ENCODE data around the gene ANGPTL4.
"Not testable (repeated sequence)": the region's sequence is repeated elsewhere in the genome, so short reads cannot be mapped to it uniquely, and the experiment has no call there.

The ANGPTL4 gene

DNA sequence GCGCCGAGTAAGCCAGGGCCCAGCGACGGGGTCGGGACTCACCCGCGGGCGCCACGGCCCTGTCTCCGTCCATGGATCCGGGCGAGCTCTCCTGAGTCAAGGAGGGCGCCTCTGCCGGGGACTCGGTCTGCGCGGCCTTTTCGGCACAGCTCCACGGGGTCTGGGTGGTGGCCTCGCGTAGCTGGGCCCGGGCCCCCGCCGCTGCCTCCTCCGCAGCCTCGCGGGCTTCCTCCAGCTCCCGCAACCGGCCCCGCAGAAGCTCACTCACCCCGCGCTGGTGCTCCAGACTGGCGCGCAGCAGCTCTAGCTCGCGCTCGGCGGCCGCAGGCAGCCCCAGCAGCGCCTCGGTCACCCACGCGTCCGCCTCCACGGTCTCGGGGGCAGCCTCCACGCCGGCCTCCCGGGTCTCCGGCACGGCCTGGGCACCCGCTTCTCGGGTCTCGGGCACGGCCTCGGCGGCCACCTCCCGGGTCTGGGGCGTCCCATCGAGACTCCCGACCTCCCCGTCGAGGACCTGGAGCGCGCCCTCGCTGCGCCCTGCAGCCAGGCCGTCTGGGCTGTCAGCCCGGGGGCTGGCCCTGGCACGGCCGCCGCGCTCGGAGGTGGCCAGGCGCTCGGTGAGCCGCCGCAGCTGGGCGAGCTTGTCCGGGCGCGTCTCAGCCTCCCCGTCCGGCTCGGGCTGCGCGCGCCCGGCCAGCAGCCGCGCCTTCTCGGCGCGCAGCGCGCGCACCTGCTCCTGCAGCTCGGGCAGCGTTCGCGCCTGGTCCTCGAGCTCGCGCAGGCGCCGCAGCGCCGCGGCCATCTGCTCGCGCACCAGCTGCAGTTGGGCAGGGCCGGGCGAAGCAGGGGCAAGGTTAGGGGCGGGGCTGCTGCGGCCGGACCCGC is 29.3 kb upstream of the ANGPTL4 start:
- no peak for DNase-seq (ENCODE audit: low read depth in 2 of 2)

DNA sequence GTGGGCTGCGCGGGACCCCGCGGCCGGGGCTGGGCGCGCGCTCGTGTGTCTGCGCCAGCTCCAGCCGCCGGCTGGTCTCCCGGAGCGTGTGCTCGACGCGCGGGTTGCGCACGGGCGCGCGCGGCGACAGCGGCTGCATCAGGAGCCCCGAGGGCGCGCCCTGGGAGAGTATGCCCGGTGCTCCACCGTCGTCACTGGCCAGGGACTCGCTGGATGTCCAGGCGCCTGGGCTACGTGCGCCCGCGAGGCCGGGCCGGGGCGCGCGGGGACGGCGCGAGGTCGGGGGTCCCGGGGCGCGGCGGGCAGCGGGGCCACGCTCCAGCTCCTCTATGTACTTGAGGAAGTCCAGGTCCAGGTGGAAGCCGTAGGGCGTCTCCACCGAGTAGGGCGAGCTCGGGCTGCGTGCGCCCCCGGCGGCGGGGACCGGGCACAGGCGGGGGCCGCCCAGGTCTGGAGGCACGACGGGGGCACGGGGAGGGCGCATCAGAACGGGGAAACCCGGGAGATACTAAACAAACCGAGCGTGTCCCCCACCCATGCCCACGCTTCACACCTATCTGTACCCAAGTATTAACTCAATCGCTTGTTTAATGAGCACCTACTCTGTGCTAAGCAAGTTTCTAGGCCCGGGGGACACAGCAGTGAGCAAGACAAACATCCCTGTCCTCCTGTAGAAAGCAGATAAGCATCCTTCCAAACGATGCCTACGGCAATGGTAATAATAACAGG is 28.4 kb upstream of the ANGPTL4 start:
- DNase-seq (ENCODE audit: low read depth in 2 of 2), result peak in 1 of 2 donors; percentile 37

DNA sequence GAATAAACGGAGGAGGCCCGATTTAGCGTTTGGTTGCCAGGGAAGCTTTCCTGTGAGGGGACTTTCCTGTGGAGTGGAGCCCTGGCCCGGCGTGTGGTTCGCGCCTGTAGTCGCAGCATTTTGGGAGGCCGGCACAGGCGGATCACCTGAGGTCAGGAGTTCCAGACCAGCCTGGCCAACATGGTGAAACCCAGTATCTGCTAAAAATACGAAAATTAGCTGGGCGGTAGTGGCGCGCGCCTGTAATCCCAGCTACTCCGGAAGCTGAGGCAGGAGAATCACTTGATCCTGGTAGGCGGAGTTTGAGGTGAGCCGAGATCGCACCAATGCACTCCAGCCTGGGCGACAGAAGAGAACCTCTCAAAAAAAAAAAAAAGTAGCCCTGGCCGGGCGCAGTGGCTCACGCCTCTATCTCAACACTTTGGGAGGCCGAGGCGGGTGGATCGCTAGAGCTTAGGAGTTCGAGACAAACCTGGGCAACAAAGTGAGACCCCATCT is 27.8 kb upstream of the ANGPTL4 start:
- no peak for DNase-seq (ENCODE audit: low read depth in 2 of 2)

GRCh38 chr19:8336660-8337059 is 27.3 kb upstream of the ANGPTL4 start:
- DNase-seq (ENCODE audit: low read depth in 2 of 2), result no peak

DNA sequence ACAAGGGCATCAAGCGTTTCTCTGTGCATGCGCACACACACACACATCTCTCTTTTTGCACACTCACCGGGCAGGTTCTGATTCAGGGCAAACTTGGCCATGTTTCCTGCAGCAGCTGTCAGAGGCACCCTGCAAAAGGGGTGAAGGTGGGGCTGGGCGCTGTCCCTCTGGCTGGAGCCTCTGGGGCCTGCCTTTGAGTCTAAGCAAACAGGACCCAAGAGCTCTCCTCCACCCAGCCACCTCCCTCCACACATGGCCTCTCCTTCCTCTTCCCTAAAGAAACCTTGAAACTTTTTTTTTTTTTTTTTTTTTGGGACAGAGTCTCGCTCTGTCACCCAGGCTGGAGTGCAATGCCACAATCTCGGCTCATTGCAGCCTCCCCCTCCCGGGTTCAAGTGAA is 26.2 kb upstream of the ANGPTL4 start:
- DNase-seq (ENCODE audit: low read depth in 2 of 2), result no peak

- DNase-seq (ENCODE audit: low read depth in 2 of 2), result no peak
These were observed 25.1 kb upstream of the ANGPTL4 start for GRCh38 chr19:8338835-8339234.

DNA sequence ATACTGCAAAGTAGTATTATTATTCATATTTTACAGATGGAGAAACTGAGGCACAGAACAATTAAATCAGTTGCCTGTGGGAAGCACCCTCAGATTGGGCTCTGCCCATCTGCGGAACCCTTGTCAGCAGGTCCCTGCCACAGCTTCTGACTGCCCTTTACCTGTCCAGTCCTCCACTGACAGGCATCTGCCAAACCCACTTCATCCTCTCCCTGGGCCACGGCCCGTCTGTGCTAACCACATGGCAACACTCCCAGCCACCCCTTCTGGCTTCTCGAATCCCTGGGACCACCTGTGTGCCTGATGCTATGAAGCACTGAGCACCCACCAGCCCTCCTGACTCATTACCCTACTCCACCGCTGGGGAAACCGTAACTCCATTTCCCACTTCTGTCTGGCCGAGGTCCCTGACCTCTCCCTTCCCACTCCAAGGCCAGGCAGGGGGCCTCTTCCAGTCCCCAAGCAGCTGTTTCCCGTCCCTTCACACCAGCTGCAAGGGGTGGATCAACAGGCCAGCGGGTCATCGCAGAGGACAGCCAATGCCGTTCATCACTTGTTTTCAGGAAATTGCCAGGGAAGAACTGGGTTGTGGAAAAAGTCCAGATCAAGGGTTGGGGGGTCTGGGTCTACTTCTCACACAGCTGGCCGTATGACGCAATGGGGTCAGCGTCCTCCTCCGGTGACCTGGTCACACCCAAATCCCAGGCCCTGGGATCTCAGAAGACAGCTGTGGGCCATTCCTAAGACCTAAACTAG is 23.4 kb upstream of the ANGPTL4 start:
- DNase-seq (ENCODE audit: low read depth in 2 of 2), result no peak

DNA sequence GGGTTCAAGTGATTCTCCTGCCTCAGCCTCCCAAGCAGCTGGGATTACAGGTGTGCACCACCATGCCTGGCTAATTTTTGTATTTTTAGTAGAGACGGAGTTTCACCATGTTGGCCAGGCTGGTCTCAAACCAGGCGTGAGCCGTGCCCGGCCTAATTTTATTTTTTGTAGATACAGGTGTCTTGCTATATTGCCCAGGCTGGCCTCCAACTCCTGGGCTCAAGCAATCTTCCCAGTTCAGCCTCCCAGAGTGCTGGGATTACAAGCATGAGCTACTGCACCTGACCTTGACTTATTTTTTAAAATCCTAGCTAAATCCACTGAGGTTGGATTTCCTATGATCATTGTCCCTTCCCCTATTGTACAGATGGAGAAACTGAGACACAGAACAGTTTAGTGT is 22.5 kb upstream of the ANGPTL4 start:
- not testable (repeated sequence) for DNase-seq (ENCODE audit: low read depth in 2 of 2)

DNA sequence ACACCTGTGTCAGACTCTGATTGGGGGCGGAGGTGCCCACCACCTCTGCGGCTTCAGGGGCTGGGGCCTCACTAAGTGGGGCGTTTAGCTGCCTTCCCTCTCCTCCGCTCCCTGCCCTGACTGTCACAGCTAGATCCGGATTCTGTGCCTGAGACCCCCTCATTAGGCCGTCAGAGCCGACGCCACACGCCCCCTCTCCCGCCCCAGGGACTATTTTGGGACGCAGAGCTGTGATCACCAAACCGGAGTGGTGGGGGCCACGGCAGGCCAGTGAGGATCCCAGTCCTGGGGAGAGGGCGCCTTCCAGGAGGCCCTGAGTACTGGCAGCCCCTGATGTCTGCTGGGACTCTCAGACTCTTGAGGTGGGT is 21.7 kb upstream of the ANGPTL4 start:
- no peak for DNase-seq (ENCODE audit: low read depth in 2 of 2)

DNA sequence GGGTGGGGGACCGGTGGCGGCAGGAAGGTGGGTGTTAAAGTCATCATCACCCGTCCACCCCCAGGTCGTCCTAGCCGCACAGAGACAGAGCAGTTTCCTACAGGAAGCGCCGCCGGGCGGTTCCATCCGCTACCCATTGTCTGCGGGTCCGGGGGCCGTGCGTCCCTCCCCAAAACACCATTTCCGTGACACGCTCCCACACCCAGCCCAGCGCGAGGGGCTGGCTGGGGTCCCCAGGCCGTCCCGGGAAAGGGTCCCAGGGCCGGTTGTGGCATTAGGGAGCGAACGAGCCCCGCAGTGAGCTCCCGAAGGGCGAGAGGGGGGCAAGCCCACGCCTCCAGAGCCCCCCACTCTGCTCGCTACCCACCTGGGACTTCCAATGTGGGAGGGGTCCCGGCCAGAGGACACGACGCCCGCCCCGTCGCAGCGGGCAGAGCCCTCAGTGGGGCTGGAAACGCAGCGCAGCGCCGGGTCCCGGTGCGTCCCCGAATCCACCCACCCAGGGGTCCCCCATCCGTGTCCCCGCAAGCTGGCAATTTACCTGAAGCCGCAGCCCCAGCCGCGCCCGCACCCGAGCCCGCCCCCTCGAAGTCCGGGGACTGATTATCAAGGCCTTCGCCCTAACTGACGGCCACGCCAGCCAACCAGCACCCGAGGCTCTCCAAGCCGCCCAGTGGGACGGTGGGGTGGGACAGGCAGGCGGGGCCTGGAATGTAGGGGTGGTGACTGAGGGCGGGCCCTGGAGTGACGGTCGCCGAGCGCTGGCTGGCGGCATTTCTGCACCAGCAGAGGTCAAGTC is 21.1 kb upstream of the ANGPTL4 start, which contains the start of gene KANK3:
TSS of gene KANK3 (minus strand) at position 579 of the 799 bp plus-strand sequence. CDS start 5,434 bp downstream, outside the sequence.
- peak; percentile 86 to 90 for DNase-seq (ENCODE audit: low read depth in 2 of 2)

DNA sequence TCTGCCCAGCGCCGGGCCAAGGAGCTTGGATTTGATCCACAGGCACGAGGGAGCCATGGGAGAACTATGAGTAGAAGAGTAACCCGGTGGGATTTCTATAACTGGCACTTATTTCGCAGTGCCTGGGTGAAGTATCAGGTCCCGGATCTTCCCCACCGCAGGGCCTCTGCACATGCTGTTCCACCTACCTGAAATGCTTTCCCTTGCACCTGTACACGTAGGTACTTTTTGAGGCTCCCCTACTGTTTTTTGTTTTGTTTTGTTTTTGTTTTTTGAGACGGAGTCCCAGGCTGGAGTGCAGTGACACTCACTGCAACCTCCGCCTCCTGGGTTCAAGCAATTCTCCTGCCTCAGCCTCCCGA is 20.5 kb upstream of the ANGPTL4 start:
- DNase-seq (ENCODE audit: low read depth in 2 of 2), result no peak

DNA sequence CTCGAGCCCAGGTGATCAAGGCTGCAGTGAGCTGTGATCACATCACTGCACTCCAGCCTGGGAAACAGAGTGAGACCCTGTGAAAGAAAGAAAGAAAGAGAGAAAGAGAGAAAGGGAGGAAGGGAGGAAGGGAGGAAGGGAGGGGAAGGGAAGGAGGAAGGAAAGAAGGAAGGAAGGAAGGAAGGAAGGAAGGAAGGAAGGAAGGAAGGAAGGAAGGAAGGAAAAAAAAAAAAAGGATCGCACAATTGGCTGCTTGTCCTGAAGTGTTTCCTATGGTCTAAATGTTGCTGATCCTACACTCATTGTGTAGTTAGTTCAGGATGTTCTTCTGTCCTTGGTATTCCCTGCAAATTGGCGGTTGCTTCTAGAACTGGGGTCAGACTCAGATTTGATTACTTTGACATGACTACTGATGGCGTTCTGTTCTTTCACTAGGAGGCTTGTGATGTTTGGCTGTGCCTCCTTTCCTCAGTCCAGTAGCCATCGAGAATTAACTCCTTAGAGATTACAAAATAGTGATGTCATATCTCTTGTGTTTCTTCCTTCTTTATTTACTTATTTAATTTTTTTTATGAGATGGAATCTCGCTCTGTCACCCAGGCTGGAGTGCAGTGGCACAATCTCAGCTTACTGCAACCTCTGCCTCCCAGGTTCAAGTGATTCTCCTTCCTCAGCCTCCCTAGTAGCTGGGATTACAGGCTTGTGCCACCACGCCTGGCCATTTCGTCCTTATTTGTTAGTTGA is 14.2 kb upstream of the ANGPTL4 start:
- not testable (repeated sequence) for DNase-seq (ENCODE audit: low read depth in 2 of 2)

DNA sequence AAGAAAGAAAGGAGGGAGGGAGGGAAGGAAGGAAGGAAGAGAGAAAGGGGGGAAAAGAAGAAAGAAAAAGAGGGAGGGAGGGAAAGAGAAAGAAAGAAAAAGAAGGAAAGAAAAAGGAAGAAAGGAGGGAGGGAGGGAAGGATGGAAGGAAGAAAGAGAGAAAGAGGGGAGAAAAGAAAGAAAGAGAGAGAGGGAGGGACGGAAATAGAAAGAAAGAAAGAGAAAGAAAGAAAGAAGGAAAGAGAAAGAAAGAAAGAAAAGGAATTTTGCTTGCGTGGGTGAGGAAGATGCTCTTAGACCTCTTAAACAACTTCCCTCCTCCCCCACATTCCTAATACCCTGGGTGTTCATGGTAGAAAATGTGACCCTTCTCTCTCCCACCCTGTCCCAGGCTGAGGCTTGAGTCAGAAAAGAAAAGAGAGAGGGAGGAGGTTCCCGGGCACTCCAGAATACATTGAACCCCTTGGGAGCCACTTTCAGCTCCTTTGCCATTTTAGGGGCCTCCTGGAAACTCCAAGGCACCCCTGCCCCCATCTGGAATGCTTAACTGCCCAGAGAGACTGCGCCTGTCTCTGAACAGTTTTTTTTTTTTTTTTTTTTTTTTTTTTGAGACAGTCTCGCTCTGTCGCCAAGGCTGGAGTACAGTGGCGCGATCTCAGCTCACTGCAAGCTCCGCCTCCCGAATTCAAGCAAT is 11.7 kb upstream of the ANGPTL4 start:
- no peak for DNase-seq (ENCODE audit: low read depth in 2 of 2)

GRCh38 chr19:8352845-8353244 is 11.1 kb upstream of the ANGPTL4 start:
- DNase-seq (ENCODE audit: low read depth in 2 of 2), result not testable (repeated sequence)

- no peak for DNase-seq (ENCODE audit: low read depth in 2 of 2)
These were observed 8.1 kb upstream of the ANGPTL4 start for GRCh38 chr19:8355631-8356402.

DNA sequence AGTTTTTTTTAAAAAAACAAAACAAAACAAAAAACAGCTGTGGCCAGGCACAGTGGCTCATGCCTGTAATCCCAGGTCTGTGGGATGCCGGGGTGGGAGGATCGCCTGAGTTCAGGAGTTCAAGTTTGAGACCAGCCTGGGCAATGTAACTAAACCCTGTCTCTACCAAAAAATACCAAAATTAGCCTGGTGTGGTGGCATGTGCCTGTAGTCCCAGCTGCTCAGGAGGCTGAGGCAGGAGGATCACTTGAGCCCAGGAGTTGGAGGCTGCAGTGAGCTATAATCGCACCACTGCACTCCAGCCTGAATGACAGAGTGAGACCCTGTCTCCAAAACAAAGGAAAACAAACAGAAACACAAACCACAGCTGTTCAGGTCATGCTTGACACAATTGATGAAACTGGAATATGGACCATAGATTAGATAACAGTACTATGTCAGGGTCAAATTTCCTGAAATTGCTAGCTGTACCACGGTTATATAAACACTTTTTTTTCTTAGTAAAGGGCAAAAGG is 6.9 kb upstream of the ANGPTL4 start:
- no peak for DNase-seq (ENCODE audit: low read depth in 2 of 2)

- no peak for DNase-seq (ENCODE audit: low read depth in 2 of 2)
These were observed 5.0 kb upstream of the ANGPTL4 start for GRCh38 chr19:8358948-8359347.

DNA sequence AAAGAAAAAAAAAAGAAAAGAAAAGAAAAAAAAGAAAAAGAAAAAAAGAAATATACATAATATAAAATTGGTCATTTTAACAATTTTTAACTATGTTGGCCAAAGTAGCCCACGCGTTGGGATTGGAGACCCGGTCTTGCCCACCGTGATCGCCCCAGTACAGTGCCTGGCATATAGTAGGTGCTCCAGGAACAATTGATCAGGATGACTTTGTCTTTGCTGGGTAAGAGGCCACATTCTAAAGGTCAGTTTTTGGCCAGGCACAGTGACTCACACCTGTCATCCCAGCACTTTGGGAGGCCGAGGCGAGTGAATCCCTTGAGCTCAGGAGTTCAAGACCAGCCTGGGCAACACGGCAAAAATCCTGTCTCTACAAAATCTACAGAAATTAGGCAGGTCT is 3.8 kb upstream of the ANGPTL4 start:
- DNase-seq (ENCODE audit: low read depth in 2 of 2), result no peak

Measured in stimulated activated CD8-positive, alpha-beta memory T cell treated with anti-CD3 and anti-CD28 coated beads, Interleukin-7, amount 100 ng/mL, for 4 hours (primary cell).